ENCODE data around the gene GTPBP4.
"Not testable (repeated sequence)": the region's sequence is repeated elsewhere in the genome, so short reads cannot be mapped to it uniquely, and the experiment has no call there.

The GTPBP4 gene

GRCh38 chr10:988667-989545 is 672 bp downstream of the GTPBP4 start:
- peak in 2 of 56 donors; percentile 41 to 58 for DNase-seq

- no peak for DNase-seq
Measured at GRCh38 chr10:990808-991207, 2.6 kb downstream of the GTPBP4 start.

- DNase-seq = no peak
Measured at GRCh38 chr10:992467-992866, 4.2 kb downstream of the GTPBP4 start.

GRCh38 chr10:992871-993270 is 4.6 kb downstream of the GTPBP4 start:
- DNase-seq = no peak

GRCh38 chr10:994836-995558 is 6.8 kb downstream of the GTPBP4 start:
- DNase-seq = no peak

- DNase-seq = no peak
Measured at GRCh38 chr10:995559-995926, 7.3 kb downstream of the GTPBP4 start.

- DNase-seq = no peak
Measured at GRCh38 chr10:996031-996430, 7.8 kb downstream of the GTPBP4 start.

- no peak for DNase-seq
Measured at GRCh38 chr10:997266-998022, 9.2 kb downstream of the GTPBP4 start.

- DNase-seq = no peak
Measured at GRCh38 chr10:1002425-1003006, 14.3 kb downstream of the GTPBP4 start.

GRCh38 chr10:1003884-1004670 is 15.8 kb downstream of the GTPBP4 start:
- DNase-seq = no peak

- DNase-seq = no peak
Measured at GRCh38 chr10:1006573-1006972, 18.3 kb downstream of the GTPBP4 start.

- DNase-seq = no peak
Measured at GRCh38 chr10:1007583-1007982, 19.3 kb downstream of the GTPBP4 start.

GRCh38 chr10:1009071-1009494 is 20.8 kb downstream of the GTPBP4 start:
- no peak for DNase-seq

- not testable (repeated sequence) for DNase-seq
Measured at GRCh38 chr10:1009947-1010346, 21.7 kb downstream of the GTPBP4 start.

GRCh38 chr10:1010703-1011102 is 22.5 kb downstream of the GTPBP4 start:
- no peak for DNase-seq

- no peak for DNase-seq
Measured at GRCh38 chr10:1011696-1012095, 23.5 kb downstream of the GTPBP4 start.

- no peak for DNase-seq
Measured at GRCh38 chr10:1015688-1016087, 27.5 kb downstream of the GTPBP4 start.

GRCh38 chr10:1019362-1019761 is 31.1 kb downstream of the GTPBP4 start:
- DNase-seq = no peak

- no peak for DNase-seq
Measured at GRCh38 chr10:1020460-1020859, 32.2 kb downstream of the GTPBP4 start.

GRCh38 chr10:1020958-1021357 is 32.7 kb downstream of the GTPBP4 start:
- DNase-seq = no peak

GRCh38 chr10:1022413-1022812 is 34.2 kb downstream of the GTPBP4 start:
- DNase-seq = peak in 22 of 56 donors; percentile 6 to 51 (median 16)

Data from nucleus accumbens (tissue), 56 donors.